ENCODE data around the gene CHST7.

The CHST7 gene

GRCh38 chrX:46636223-46636622, 62.7 kb downstream of the CHST7 start:
- H3K9ac ChIP-seq (ENCODE audit: low read length in 5 of 5), result no peak overlapping the region
- no peak overlapping the region for H3K27ac ChIP-seq (ENCODE audit: low read depth, low read length)
- H3K9me3 ChIP-seq (ENCODE audit: control insufficient read depth in 5 of 5, low read length in 5 of 5), result no peaks in the 10 kb centered on the region
- peaks cover 2 to 14% (median 5%) of the 10 kb centered on the region in 5 donors for H3K4me1 ChIP-seq (ENCODE audit: control insufficient read depth in 5 of 5, insufficient read depth in 5 of 5, low read length in 5 of 5)
- H3K36me3 ChIP-seq (ENCODE audit: control insufficient read depth in 5 of 5, insufficient read depth in 5 of 5, low read length in 5 of 5), result no peaks in the 10 kb centered on the region
- H3K4me3 ChIP-seq (ENCODE audit: low read depth in 1 of 5, low read length in 5 of 5), result no peak overlapping the region
- H3K27me3 ChIP-seq (ENCODE audit: control insufficient read depth in 5 of 5, insufficient read depth in 4 of 5, low read length in 5 of 5), result peaks cover 0 to 4% (median 0%) of the 10 kb centered on the region in 5 donors

- Histone ChIP-seq H3K27me3 (ENCODE audit: control insufficient read depth in 5 of 5, insufficient read depth in 4 of 5, low read length in 5 of 5) (peaks cover 0 to 4% (median 0%) of the 10 kb centered on the region in 5 donors), H3K4me3 (ENCODE audit: low read depth in 1 of 5, low read length in 5 of 5) (no peak overlapping the region), H3K27ac (ENCODE audit: low read depth, low read length) (no peak overlapping the region), H3K9me3 (ENCODE audit: control insufficient read depth in 5 of 5, low read length in 5 of 5) (no peaks in the 10 kb centered on the region), H3K36me3 (ENCODE audit: control insufficient read depth in 5 of 5, insufficient read depth in 5 of 5, low read length in 5 of 5) (no peaks in the 10 kb centered on the region), H3K4me1 (ENCODE audit: control insufficient read depth in 5 of 5, insufficient read depth in 5 of 5, low read length in 5 of 5) (peaks cover 0 to 6% (median 5%) of the 10 kb centered on the region in 5 donors), H3K9ac (ENCODE audit: low read length in 5 of 5) (no peak overlapping the region)
Observed at GRCh38 chrX:46637938-46638337, 64.4 kb downstream of the CHST7 start.

DNA sequence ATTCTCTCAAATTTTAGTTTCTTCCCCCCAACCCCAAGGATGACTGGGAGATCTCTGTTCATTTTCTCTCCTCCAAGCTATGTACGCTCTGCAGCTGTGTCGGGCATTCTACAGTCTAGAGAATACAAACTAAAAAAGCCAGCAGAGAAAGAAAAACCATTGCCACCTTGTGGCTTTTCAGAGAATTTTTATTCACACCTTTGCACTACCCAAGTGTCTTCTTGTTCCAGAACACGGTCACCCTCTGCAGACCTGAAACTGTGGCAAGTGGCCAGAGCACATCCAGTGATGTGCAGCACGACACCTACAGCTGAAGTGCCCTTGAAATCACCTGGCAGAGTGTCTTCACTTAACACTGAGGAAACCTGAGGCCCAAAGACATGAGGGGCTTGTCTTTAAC, 68.6 kb downstream of the CHST7 start:
- H3K4me3 ChIP-seq (ENCODE audit: low read depth in 1 of 5, low read length in 5 of 5), result no peak overlapping the region
- H3K9me3 ChIP-seq (ENCODE audit: control insufficient read depth in 5 of 5, low read length in 5 of 5), result no peaks in the 10 kb centered on the region
- H3K9ac ChIP-seq (ENCODE audit: low read length in 5 of 5), result no peak overlapping the region
- H3K27ac ChIP-seq (ENCODE audit: low read depth, low read length), result no peak overlapping the region
- H3K4me1 ChIP-seq (ENCODE audit: control insufficient read depth in 5 of 5, insufficient read depth in 5 of 5, low read length in 5 of 5), result peaks cover 0 to 5% (median under 1%) of the 10 kb centered on the region in 5 donors
- H3K27me3 ChIP-seq (ENCODE audit: control insufficient read depth in 5 of 5, insufficient read depth in 4 of 5, low read length in 5 of 5), result peaks cover 3 to 7% (median 6%) of the 10 kb centered on the region in 5 donors
- no peaks in the 10 kb centered on the region for H3K36me3 ChIP-seq (ENCODE audit: control insufficient read depth in 5 of 5, insufficient read depth in 5 of 5, low read length in 5 of 5)

DNA sequence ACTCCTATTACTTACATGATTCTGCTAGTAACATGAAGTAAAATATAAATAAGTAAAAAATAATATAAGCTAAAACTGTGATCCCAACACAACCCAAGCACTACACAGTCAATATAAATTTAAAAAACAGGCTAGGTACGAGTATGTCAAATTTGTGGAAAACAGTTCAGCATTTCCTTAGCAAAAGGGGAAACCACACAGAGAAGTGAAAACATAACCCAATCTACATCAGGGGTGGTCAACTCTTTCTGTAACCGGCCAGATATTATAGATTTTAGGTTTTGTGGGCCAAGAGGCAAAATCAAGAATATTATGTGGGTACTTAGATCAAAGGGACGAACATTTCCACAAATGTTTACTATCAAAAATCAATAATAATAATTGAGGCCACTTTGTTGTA, 70.1 kb downstream of the CHST7 start:
- H3K9me3 ChIP-seq (ENCODE audit: control insufficient read depth in 5 of 5, low read length in 5 of 5), result no peaks in the 10 kb centered on the region
- no peaks in the 10 kb centered on the region for H3K36me3 ChIP-seq (ENCODE audit: control insufficient read depth in 5 of 5, insufficient read depth in 5 of 5, low read length in 5 of 5)
- no peak overlapping the region for H3K4me3 ChIP-seq (ENCODE audit: low read depth in 1 of 5, low read length in 5 of 5)
- peaks cover 0 to 3% (median 2%) of the 10 kb centered on the region in 5 donors for H3K4me1 ChIP-seq (ENCODE audit: control insufficient read depth in 5 of 5, insufficient read depth in 5 of 5, low read length in 5 of 5)
- H3K9ac ChIP-seq (ENCODE audit: low read length in 5 of 5), result no peak overlapping the region
- H3K27ac ChIP-seq (ENCODE audit: low read depth, low read length), result no peak overlapping the region
- peaks cover 6 to 14% (median 11%) of the 10 kb centered on the region in 5 donors for H3K27me3 ChIP-seq (ENCODE audit: control insufficient read depth in 5 of 5, insufficient read depth in 4 of 5, low read length in 5 of 5)

GRCh38 chrX:46645614-46646013, 72.0 kb downstream of the CHST7 start:
- Histone ChIP-seq H3K36me3 (ENCODE audit: control insufficient read depth in 5 of 5, insufficient read depth in 5 of 5, low read length in 5 of 5) (no peaks in the 10 kb centered on the region), H3K27me3 (ENCODE audit: control insufficient read depth in 5 of 5, insufficient read depth in 4 of 5, low read length in 5 of 5) (peaks cover 6 to 14% (median 12%) of the 10 kb centered on the region in 5 donors)

DNA sequence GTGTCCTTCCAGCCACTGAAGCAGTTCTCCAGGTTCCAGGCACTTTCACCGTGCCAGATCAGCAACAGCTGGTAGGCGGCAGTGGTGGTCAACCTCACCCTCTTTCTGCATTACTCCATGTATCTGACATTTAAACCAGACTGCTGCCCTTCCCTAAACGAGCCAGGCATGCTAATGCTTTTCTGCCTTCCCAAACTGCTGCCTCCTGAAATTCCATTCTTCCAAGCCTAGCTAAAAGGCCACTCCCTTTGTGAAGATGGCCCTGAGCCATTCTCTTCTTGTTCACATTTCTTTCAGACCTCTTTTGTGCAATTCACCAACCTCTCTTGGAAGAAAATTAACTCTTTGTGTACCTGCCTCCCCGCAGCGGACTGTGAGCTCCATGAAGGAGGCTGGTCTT, 73.7 kb downstream of the CHST7 start:
- Histone ChIP-seq H3K27me3 (ENCODE audit: control insufficient read depth in 5 of 5, insufficient read depth in 4 of 5, low read length in 5 of 5) (peaks cover 5 to 16% (median 12%) of the 10 kb centered on the region in 5 donors), H3K9ac (ENCODE audit: low read length in 5 of 5) (no peak overlapping the region), H3K4me1 (ENCODE audit: control insufficient read depth in 5 of 5, insufficient read depth in 5 of 5, low read length in 5 of 5) (peaks cover 4 to 25% (median 8%) of the 10 kb centered on the region in 5 donors), H3K36me3 (ENCODE audit: control insufficient read depth in 5 of 5, insufficient read depth in 5 of 5, low read length in 5 of 5) (no peaks in the 10 kb centered on the region), H3K9me3 (ENCODE audit: control insufficient read depth in 5 of 5, low read length in 5 of 5) (no peaks in the 10 kb centered on the region), H3K27ac (ENCODE audit: low read depth, low read length) (no peak overlapping the region), H3K4me3 (ENCODE audit: low read depth in 1 of 5, low read length in 5 of 5) (no peak overlapping the region)

More at GRCh38 chrX:46645614-46646013, 72.0 kb downstream of the CHST7 start:
- H3K9me3 ChIP-seq (ENCODE audit: control insufficient read depth in 5 of 5, low read length in 5 of 5), result no peaks in the 10 kb centered on the region
- H3K9ac ChIP-seq (ENCODE audit: low read length in 5 of 5), result no peak overlapping the region
- peaks cover 4 to 21% (median 8%) of the 10 kb centered on the region in 5 donors for H3K4me1 ChIP-seq (ENCODE audit: control insufficient read depth in 5 of 5, insufficient read depth in 5 of 5, low read length in 5 of 5)
- H3K4me3 ChIP-seq (ENCODE audit: low read depth in 1 of 5, low read length in 5 of 5), result no peak overlapping the region
- H3K27ac ChIP-seq (ENCODE audit: low read depth, low read length), result no peak overlapping the region

Data from subcutaneous abdominal adipose tissue (tissue), 5 donors.